Neural cell (in vitro differentiated cells): ENCODE data around the gene YIPF2. TPM values are rescaled to one million over a fixed set of nuclear protein-coding genes. Genes with fewer than 3 reads are reported as not detected.
"Not testable (repeated sequence)": the region's sequence is repeated elsewhere in the genome, so short reads cannot be mapped to it uniquely, and the experiment has no call there.

Experiments used
- H2AFZ ChIP-seq: fragments of 200-600, 300-800 bp; sonication (generic), shearing (Covaris generic); 2 replicates; pipeline ENCODE4 v1.6.0; 2014; ENCODE audit warnings: low read depth, mild to moderate bottlenecking, antibody characterized with exemption, low read length, moderate library complexity
- H3F3A ChIP-seq: fragments of 200-600 bp; shearing (Covaris generic); 2 replicates; pipeline ENCODE4 v1.6.1; 2016; ENCODE audit warnings: mild to moderate bottlenecking, moderate library complexity, mixed read lengths, antibody characterized with exemption, low read length; ENCODE audit not compliant: insufficient read depth, poor library complexity, severe bottlenecking
- H3K27ac ChIP-seq: fragments of 200-600, 300-800 bp; sonication (generic), shearing (Covaris generic); 2 replicates; pipeline ENCODE4 v1.5.1; 2014; ENCODE audit warnings: mild to moderate bottlenecking, low read length, moderate library complexity
- H3K27me3 ChIP-seq: fragments of 300-800, 200-600 bp; sonication (generic), shearing (Covaris generic); 2 replicates; pipeline ENCODE4 v1.6.0; 2014; ENCODE audit warnings: mild to moderate bottlenecking, low read depth, low read length, moderate library complexity; ENCODE audit not compliant: insufficient read depth
- H3K36me3 ChIP-seq: fragments of 300-800, 200-600 bp; sonication (generic), shearing (Covaris generic); 2 replicates; pipeline ENCODE4 v1.5.1; 2014; ENCODE audit warnings: mild to moderate bottlenecking, antibody characterized with exemption, low read length, moderate library complexity; ENCODE audit not compliant: insufficient read depth
- H3K4me2 ChIP-seq: fragments of 300-800, 200-600 bp; sonication (generic), shearing (Covaris generic); 2 replicates; pipeline ENCODE4 v1.6.0; 2014; ENCODE audit warnings: mild to moderate bottlenecking, low read length
- H3K4me3 ChIP-seq: fragments of 300-800, 200-600 bp; sonication (generic), shearing (Covaris generic); 2 replicates; pipeline ENCODE4 v1.5.1; 2014; ENCODE audit warnings: mild to moderate bottlenecking, low read length, moderate library complexity
- H3K79me2 ChIP-seq: fragments of 200-600 bp; shearing (Covaris generic); replicated peaks from 2 replicates; pipeline ENCODE4 v1.6.0; 2014; ENCODE audit warnings: mild to moderate bottlenecking, low read length, moderate library complexity; ENCODE audit not compliant: insufficient read depth
- H3K9ac ChIP-seq: fragments of 300-800, 200-600 bp; sonication (generic), shearing (Covaris generic); 2 replicates; pipeline ENCODE4 v1.6.1; 2016; ENCODE audit warnings: mild to moderate bottlenecking, low read length, mixed read lengths
- H3K9me2 ChIP-seq: fragments of 200-600 bp; shearing (Covaris generic); 2 replicates; pipeline ENCODE4 v1.6.1; 2016; ENCODE audit warnings: mild to moderate bottlenecking, low read length, mixed read lengths; ENCODE audit not compliant: insufficient read depth
- H3K9me3 ChIP-seq: fragments of 200-600, 300-800 bp; sonication (generic), shearing (Covaris generic); 2 replicates; pipeline ENCODE4 v1.6.1; 2016; ENCODE audit warnings: mild to moderate bottlenecking, mixed run types, low read length, moderate library complexity, mixed read lengths
- H4K20me1 ChIP-seq: fragments of 200-600 bp; shearing (Covaris generic); 2 replicates; pipeline ENCODE4 v1.6.1; 2016; ENCODE audit warnings: mild to moderate bottlenecking, mixed run types; ENCODE audit not compliant: insufficient read depth
- EP300 ChIP-seq: fragments of 450-650 bp; conservative IDR thresholded peaks from 2 replicates; pipeline ENCODE4 v1.6.1; 2014; ENCODE audit warnings: antibody characterized with exemption, mild to moderate bottlenecking, moderate library complexity; ENCODE audit not compliant: poor library complexity, severe bottlenecking
- EZH2 ChIP-seq: fragments of 200-600, 300-800 bp; shearing (Covaris generic), sonication (generic); IDR thresholded peaks from 2 replicates; pipeline ENCODE4 v1.6.1; 2014; ENCODE audit warnings: antibody characterized with exemption, low read length, borderline replicate concordance, mild to moderate bottlenecking; ENCODE audit not compliant: insufficient read depth, poor library complexity, severe bottlenecking
- MXI1 ChIP-seq: fragments of 450-650 bp; conservative IDR thresholded peaks from 2 replicates; pipeline ENCODE4 v1.6.1; 2014; ENCODE audit warnings: antibody characterized with exemption, mild to moderate bottlenecking; ENCODE audit not compliant: poor library complexity, severe bottlenecking
- POLR2AphosphoS5 ChIP-seq: IDR thresholded peaks from 2 replicates; pipeline ENCODE4 v1.6.1; 2012
- RAD21 ChIP-seq: fragments of 450-650 bp; conservative IDR thresholded peaks from 2 replicates; pipeline ENCODE4 v1.6.1; 2014; ENCODE audit warnings: antibody characterized with exemption, mild to moderate bottlenecking, moderate library complexity
- SMC3 ChIP-seq: fragments of 450-650 bp; conservative IDR thresholded peaks from 2 replicates; pipeline ENCODE4 v1.6.1; 2014; ENCODE audit warnings: antibody characterized with exemption, mild to moderate bottlenecking, moderate library complexity; ENCODE audit not compliant: poor library complexity
- TAF1 ChIP-seq: IDR thresholded peaks from 2 replicates; pipeline ENCODE4 v1.6.1; 2012; ENCODE audit warnings: low read depth
- polyA plus RNA-seq: library from polyadenylated mRNA; depleted of rRNA; stranded (reverse); fragments of >200 nt; gene quantifications from 2 replicates; pipeline ENCODE4 v1.2.3, GENCODE V29; 2014
- TF ChIP-seq, protein P1 (sequence below): fragments of 450-650 bp; IDR thresholded peaks from 2 replicates; pipeline ENCODE4 v1.5.1; 2014; ENCODE audit warnings: antibody characterized with exemption, mild to moderate bottlenecking, moderate library complexity; ENCODE audit not compliant: poor library complexity, severe bottlenecking
- TF ChIP-seq, protein P2 (sequence below): IDR thresholded peaks from 2 replicates; pipeline ENCODE4 v1.6.1; 2012; ENCODE audit warnings: borderline replicate concordance

Gene YIPF2
- polyA plus RNA-seq, 1 donor from 2014 or later = 101 TPM

DNA sequence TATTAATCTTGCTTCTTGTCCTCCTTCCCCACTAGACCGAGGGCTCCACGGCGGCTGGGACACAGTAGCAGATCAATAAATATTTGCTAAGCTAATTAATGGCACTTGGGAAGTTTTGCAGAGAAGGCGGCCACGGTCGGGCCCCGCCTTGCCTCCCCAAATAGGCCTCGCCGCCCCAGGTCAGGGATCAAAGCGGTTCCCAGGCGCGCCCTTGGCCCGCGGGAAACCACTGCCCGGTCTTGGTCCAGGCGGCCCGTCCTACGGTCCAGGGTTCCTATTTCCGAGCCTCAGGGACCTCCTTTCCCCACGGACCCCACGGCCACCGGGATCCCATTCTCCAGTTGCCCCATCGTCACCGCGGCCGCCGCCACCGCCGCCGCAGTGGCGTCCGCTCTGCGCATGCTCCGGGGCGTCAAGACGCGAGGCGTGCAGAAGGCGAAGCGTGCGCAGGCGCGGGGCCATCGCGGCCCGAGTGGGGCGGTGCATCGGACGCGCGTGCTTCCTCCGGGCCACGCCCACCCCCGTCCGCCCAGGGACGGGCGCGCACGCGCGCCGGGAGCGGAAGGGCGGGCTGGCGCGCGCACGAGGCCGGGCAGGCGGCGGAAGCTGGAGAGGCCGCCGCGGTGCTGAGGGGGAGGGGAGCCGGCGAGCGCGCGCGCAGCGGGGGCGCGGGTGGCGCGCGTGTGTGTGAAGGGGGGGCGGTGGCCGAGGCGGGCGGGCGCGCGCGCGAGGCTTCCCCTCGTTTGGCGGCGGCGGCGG lies 32.1 kb upstream of the YIPF2 start, which contains the start of gene SMARCA4:
Gene SMARCA4 (plus strand): TSS at position 717 of the 759 bp plus-strand sequence. CDS start 23,122 bp downstream, outside the sequence.
- peak within 1 kb of the TSS; percentile 97 for H3K27ac ChIP-seq
- peak; percentile 35 for TF ChIP-seq TAF1
- TF ChIP-seq MXI1 = peak; percentile 81
- no peak for TF ChIP-seq EZH2
- TF ChIP-seq POLR2AphosphoS5 = peak; percentile 97
- TF ChIP-seq, protein P1, sequence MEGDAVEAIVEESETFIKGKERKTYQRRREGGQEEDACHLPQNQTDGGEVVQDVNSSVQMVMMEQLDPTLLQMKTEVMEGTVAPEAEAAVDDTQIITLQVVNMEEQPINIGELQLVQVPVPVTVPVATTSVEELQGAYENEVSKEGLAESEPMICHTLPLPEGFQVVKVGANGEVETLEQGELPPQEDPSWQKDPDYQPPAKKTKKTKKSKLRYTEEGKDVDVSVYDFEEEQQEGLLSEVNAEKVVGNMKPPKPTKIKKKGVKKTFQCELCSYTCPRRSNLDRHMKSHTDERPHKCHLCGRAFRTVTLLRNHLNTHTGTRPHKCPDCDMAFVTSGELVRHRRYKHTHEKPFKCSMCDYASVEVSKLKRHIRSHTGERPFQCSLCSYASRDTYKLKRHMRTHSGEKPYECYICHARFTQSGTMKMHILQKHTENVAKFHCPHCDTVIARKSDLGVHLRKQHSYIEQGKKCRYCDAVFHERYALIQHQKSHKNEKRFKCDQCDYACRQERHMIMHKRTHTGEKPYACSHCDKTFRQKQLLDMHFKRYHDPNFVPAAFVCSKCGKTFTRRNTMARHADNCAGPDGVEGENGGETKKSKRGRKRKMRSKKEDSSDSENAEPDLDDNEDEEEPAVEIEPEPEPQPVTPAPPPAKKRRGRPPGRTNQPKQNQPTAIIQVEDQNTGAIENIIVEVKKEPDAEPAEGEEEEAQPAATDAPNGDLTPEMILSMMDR = peak; percentile 31
- no peak for TF ChIP-seq RAD21
- TF ChIP-seq, protein P2, sequence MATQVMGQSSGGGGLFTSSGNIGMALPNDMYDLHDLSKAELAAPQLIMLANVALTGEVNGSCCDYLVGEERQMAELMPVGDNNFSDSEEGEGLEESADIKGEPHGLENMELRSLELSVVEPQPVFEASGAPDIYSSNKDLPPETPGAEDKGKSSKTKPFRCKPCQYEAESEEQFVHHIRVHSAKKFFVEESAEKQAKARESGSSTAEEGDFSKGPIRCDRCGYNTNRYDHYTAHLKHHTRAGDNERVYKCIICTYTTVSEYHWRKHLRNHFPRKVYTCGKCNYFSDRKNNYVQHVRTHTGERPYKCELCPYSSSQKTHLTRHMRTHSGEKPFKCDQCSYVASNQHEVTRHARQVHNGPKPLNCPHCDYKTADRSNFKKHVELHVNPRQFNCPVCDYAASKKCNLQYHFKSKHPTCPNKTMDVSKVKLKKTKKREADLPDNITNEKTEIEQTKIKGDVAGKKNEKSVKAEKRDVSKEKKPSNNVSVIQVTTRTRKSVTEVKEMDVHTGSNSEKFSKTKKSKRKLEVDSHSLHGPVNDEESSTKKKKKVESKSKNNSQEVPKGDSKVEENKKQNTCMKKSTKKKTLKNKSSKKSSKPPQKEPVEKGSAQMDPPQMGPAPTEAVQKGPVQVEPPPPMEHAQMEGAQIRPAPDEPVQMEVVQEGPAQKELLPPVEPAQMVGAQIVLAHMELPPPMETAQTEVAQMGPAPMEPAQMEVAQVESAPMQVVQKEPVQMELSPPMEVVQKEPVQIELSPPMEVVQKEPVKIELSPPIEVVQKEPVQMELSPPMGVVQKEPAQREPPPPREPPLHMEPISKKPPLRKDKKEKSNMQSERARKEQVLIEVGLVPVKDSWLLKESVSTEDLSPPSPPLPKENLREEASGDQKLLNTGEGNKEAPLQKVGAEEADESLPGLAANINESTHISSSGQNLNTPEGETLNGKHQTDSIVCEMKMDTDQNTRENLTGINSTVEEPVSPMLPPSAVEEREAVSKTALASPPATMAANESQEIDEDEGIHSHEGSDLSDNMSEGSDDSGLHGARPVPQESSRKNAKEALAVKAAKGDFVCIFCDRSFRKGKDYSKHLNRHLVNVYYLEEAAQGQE = peak; percentile 70
- TF ChIP-seq EP300 = no peak
- no peak for TF ChIP-seq SMC3
- no peaks in the 10 kb centered on the region for H3F3A ChIP-seq
- H3K27me3 ChIP-seq = no peaks in the 10 kb centered on the region
- peaks cover 6% of the 10 kb centered on the region for H4K20me1 ChIP-seq
- peak within 1 kb of the TSS; percentile 80 for H3K4me2 ChIP-seq
- peak within 1 kb of the TSS; percentile 93 for H2AFZ ChIP-seq
- H3K9me3 ChIP-seq = no peaks in the 10 kb centered on the region
- H3K9ac ChIP-seq = peak within 1 kb of the TSS; percentile 98
- H3K9me2 ChIP-seq = no peaks in the 10 kb centered on the region
- no peaks in the 10 kb centered on the region for H3K36me3 ChIP-seq
- peaks cover 41% of the 10 kb centered on the region for H3K79me2 ChIP-seq
- peak within 1 kb of the TSS; percentile 99 for H3K4me3 ChIP-seq

DNA sequence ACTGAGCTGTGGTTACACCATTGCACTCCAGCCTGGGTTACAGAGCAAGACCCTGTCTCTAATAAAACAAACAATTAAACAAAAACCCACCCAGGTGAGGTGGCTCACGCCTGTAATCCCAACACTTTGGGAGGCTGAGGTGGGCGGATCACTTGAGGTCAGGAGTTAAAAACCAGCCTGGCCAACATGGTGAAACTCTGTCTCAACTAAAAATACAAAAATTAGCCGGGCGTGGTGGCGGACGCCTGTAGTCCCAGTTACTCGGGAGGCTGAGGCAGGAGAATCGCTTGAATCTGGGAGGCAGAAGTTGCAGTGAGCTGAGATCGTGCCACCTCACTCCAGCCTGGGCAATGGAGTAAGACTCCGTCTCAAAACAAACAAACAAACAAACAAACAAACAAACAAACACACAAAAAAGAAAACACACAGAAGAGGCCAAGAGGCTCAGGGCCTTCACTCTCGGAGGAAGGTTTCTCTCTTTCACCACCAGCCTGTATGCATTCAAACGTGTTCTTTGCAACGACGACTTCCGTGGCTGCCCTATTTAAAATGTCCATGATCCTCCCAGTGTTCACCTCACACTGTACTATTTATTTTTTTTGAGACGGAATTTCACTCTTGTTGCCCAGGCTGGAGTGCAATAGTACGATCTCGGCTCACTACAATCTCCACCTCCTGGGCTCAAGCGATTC lies 31.0 kb upstream of the YIPF2 start:
- peaks cover 30% of the 10 kb centered on the region for H3K79me2 ChIP-seq
- not testable (repeated sequence) for H3K9ac ChIP-seq, H3K9me2 ChIP-seq, H3K27me3 ChIP-seq, H4K20me1 ChIP-seq, H2AFZ ChIP-seq, H3K36me3 ChIP-seq, H3F3A ChIP-seq, H3K9me3 ChIP-seq, H3K4me2 ChIP-seq
- H3K27ac ChIP-seq = peak overlapping the region; percentile 91
- H3K4me3 ChIP-seq = peak overlapping the region; percentile 88
